Neutrophil (primary cell): ENCODE results near the gene DISP1.

Source experiments
- H3K27ac ChIP-seq: fragments of 200-600 bp; sonication (generic); 2 replicates; pipeline ENCODE4 v1.5.1; 2016; ENCODE audit warnings: mild to moderate bottlenecking, moderate library complexity
- H3K27me3 ChIP-seq: fragments of 200-600 bp; sonication (generic); 2 replicates; pipeline ENCODE4 v1.6.0; 2016; ENCODE audit warnings: mild to moderate bottlenecking
- H3K36me3 ChIP-seq: fragments of 200-600 bp; sonication (generic); 2 replicates; pipeline ENCODE4 v1.5.1; 2017
- H3K4me1 ChIP-seq, 2 experiments: fragments of 200-600 bp in 1 of 2; sonication (generic) in 1 of 2; 1 replicate in 1 of 2; 2 replicates in 1 of 2; pipeline versions ENCODE4 v1.5.1 to v1.6.1; 2013 to 2016; ENCODE audit warnings: low read depth in 1 of 2, low read length in 1 of 2, mild to moderate bottlenecking in 1 of 2, moderate library complexity in 1 of 2; ENCODE audit not compliant: control insufficient read depth in 1 of 2, insufficient read depth in 1 of 2
- H3K4me3 ChIP-seq, 2 experiments: fragments of 200-600 bp in 1 of 2; sonication (generic) in 1 of 2; 1 replicate in 1 of 2; 2 replicates in 1 of 2; pipeline ENCODE4 v1.5.1; 2013 to 2016; ENCODE audit warnings: low read depth in 1 of 2, low read length in 1 of 2, mild to moderate bottlenecking in 1 of 2, moderate library complexity in 1 of 2
- H3K9me3 ChIP-seq: fragments of 200-600 bp; sonication (generic); 2 replicates; pipeline ENCODE4 v1.5.1; 2016
- CTCF ChIP-seq: fragments of 200-600 bp; sonication (generic); IDR thresholded peaks from 2 replicates; pipeline ENCODE4 v1.5.1; 2016; ENCODE audit warnings: antibody characterized with exemption

Gene DISP1

DNA sequence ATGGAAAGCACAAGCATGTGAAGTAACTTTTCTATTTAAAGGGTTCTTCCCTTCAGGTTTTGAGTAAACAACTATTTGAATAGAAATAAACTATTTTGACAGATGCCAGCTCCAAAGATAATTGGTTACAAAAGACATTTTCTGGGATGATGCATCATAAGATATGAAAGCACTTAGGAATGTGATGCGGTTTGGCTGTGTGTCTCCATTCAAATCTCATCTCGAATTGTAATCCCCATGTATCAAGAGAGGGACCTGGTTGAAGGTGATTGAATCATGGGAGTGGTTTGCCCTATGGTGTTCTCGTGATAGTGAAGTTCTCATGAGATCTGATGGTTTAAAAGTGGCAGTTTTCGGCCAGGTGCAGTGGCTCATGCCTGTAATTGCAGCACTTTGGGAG, 6.4 kb downstream of the DISP1 start:
- no peak overlapping the region for H3K4me3 ChIP-seq
- no peak overlapping the region for H3K27ac ChIP-seq

DNA sequence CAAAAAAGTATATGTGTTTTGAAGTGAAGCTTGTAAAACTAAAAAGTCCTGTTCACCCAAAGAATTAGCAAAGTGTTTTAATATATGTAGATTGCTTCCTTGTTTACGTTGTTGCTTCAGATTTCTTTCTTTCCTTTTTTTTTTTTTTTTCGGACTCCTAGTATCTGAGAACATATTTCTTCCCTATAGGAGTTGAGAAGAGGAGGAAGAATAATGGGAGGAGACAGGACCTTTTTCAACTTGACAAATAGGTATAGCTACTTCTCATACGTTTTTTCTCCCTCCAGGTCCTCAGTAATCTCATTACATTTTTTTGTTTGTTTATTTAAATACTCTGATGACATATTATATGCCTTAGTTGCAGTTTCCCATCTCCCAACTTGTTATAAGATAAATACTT, 8.9 kb downstream of the DISP1 start:
- H3K4me3 ChIP-seq, result no peak overlapping the region

More for the DNA sequence above, 6.4 kb downstream of the DISP1 start:
- H3K9me3 ChIP-seq, result no peaks in the 10 kb centered on the region
- peaks cover 0 to 14% of the 10 kb centered on the region in 2 experiments for H3K4me1 ChIP-seq
- no peak for TF ChIP-seq CTCF
- H3K36me3 ChIP-seq, result no peaks in the 10 kb centered on the region
- H3K27me3 ChIP-seq, result no peaks in the 10 kb centered on the region

GRCh38 chr1:222824641-222825040, 9.8 kb downstream of the DISP1 start:
- no peak overlapping the region for H3K27ac ChIP-seq
- no peaks in the 10 kb centered on the region for H3K36me3 ChIP-seq
- no peak overlapping the region for H3K4me3 ChIP-seq
- TF ChIP-seq CTCF, result no peak
- no peaks in the 10 kb centered on the region for H3K9me3 ChIP-seq
- H3K27me3 ChIP-seq, result no peaks in the 10 kb centered on the region
- no peaks in the 10 kb centered on the region for H3K4me1 ChIP-seq

More for the DNA sequence above, 8.9 kb downstream of the DISP1 start:
- no peak for TF ChIP-seq CTCF
- Histone ChIP-seq H3K36me3 (no peaks in the 10 kb centered on the region), H3K9me3 (no peaks in the 10 kb centered on the region), H3K27ac (no peak overlapping the region), H3K4me1 (no peaks in the 10 kb centered on the region), H3K27me3 (no peaks in the 10 kb centered on the region)

- Histone ChIP-seq H3K36me3 (no peaks in the 10 kb centered on the region), H3K27me3 (no peaks in the 10 kb centered on the region), H3K27ac (no peak overlapping the region), H3K4me3 (no peak overlapping the region), H3K4me1 (no peaks in the 10 kb centered on the region), H3K9me3 (no peaks in the 10 kb centered on the region)
- no peak for TF ChIP-seq CTCF
Measured at GRCh38 chr1:222828939-222829338, 14.1 kb downstream of the DISP1 start.

DNA sequence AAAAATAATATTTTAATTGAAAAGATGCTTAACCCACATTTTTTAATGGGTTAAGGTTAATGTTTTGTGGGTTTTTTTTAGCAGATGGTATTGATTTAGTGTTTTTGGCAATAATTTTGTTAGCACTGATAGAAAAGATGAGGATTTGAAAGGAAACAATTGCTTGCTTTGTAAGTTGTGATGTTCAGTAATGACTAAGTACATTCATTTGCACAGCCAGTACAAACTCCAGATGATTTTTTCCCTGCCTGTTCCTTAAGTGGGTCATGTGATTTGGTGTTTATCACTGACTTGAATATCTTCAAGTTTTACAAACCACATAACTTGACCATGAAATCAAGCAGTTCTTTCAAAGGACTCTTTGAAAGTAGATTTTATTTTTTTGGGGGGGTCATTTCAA, 15.0 kb downstream of the DISP1 start:
- H3K27me3 ChIP-seq, result no peaks in the 10 kb centered on the region
- no peaks in the 10 kb centered on the region for H3K9me3 ChIP-seq
- no peaks in the 10 kb centered on the region for H3K36me3 ChIP-seq
- no peak overlapping the region for H3K27ac ChIP-seq
- no peak overlapping the region for H3K4me3 ChIP-seq
- H3K4me1 ChIP-seq, result no peaks in the 10 kb centered on the region
- no peak for TF ChIP-seq CTCF

- Histone ChIP-seq H3K9me3 (no peaks in the 10 kb centered on the region), H3K27me3 (no peaks in the 10 kb centered on the region), H3K4me3 (no peak overlapping the region), H3K27ac (no peak overlapping the region), H3K4me1 (peaks cover 0 to 2% of the 10 kb centered on the region in 2 experiments), H3K36me3 (no peaks in the 10 kb centered on the region)
- no peak for TF ChIP-seq CTCF
Measured at GRCh38 chr1:222833356-222833876, 18.6 kb downstream of the DISP1 start.
